ENCODE results near the gene MRPL54.

Gene MRPL54

GRCh38 chr19:3768015-3768747 is 5.7 kb downstream of the MRPL54 start:
- no peak for DNase-seq (ENCODE audit: extremely low read depth in 1 of 2, low read depth in 1 of 2)

DNA sequence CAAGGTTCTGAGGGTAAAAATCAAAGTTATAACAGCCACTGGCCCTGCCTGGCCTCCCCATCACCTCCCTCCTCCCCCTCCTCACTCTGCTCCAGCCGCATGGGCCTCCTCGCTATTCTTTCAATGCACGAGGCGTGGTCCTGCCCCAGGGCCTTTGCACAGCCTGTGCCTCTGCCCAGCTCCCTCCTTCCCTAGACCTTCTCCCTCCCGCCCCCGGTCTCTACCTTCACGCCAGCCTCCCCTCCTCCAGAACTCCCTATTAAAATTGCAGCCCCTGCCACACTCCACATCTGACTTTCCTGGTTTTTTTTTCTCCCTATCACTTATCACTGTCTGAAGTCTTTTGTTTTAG is 6.2 kb downstream of the MRPL54 start:
- DNase-seq (ENCODE audit: extremely low read depth in 1 of 2, low read depth in 1 of 2), result no peak

GRCh38 chr19:3769494-3769893 is 7.0 kb downstream of the MRPL54 start:
- no peak for DNase-seq (ENCODE audit: extremely low read depth in 1 of 2, low read depth in 1 of 2)

DNA sequence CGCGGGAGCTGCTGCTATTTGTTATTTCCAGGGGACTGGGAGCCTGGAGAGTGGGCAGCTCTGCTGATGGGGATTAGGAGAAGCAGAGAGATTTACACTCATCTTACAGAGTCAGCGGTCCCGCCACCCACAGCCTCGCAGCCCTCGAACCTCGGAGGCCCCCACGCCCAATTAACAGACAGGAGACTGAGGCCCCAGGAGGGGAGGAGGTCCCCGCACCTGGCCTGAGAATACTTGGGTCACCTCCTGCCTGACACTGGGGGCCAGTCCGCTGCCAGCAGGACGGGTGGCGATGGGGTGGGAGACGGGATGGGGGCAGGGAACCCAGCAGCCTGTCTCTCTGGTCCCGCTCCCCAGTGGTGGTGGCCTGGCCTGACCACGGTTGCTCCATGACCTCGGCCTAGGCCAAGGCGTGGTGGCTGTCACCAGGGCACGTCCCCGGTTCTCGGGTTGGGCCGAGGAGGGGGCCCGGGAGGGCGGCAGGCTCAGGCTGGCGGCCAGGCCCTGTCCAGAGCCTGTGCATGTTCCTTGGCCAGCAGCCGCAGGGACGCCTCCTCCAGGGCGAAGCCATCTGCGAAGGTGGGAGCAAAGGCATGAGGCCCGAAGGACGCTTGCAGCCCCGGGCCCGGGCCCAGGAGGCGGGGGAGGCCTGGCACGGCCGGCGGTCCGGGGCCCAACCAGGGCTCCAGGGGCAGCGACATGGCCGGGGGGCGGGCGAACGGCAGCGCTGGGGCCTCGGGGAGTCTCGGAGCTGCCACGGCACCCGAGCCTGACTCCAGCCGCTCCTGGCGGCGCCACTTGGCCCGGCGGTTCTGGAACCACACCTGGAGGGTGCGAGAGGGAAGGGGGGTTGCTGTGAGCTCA is 7.9 kb downstream of the MRPL54 start:
- DNase-seq (ENCODE audit: extremely low read depth in 1 of 2, low read depth in 1 of 2), result no peak

- DNase-seq (ENCODE audit: extremely low read depth in 1 of 2, low read depth in 1 of 2), result no peak
Measured at GRCh38 chr19:3771000-3771905, 8.8 kb downstream of the MRPL54 start.

DNA sequence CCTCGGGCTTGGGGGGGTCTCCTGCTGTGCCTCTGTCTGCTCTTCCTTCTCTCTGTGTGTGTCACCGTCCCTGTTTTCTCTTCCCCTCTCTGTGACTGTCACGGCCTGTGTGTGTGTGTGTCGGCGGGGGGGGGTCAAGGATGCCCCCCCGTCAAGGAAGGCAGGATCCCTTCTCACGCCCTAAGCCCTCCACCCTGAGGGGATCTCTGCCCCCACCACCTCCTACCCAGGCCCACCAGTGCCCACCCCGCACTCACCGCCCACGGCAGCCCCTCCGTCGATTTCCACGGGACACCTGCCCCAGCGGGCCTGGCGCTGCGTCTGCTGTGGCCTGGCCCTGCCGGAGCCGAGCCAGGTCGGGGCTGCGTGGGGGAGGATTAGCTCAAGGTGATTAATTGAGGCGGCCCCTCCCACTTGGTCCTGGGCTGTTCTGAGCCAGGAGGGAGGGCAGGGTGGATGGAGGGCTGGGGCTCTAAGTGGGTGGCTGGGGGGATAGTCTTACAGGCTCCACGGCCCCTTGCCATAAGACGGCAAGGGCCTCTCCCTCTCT is 9.5 kb downstream of the MRPL54 start, which contains the start of gene RAX2:
Gene RAX2, minus strand, starts transcription at position 323 of the 550 bp plus-strand sequence. CDS start 486 bp downstream, outside the sequence.
- no peak for DNase-seq (ENCODE audit: extremely low read depth in 1 of 2, low read depth in 1 of 2)

DNA sequence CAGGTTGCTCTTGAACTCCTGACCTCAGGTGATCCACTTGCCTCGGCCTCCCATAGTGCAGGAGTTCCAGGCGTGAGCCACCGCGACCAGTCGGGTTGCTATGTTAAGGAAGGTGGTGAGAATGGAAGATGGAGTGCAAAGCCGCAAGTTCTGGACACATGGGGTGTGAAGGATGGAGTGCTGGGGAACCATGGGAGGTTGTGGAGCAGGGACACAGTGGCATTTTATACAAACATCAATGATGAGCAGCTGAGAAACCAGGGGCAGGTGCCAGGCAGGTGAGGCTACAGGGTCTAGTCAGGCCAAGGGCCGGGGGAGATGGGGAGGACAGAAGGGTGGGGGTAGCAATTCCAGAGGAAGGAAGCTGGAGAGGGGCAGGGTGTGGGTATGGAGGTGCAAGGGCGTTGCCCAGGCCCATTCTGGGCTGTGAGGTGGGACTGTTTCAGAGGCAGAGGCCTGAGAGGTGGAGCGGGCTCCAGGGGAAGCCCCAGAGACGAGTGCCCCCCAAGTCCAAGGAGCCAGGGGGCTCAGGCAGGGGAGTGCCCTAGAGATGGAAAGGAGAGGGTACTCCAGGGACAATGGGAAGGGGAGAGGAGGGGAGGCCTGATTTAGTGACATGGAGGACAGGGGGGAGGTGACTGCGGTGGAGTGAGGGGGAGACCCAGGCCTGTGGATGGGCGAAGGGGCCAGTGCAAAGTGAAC is 11.5 kb downstream of the MRPL54 start:
- no peak for DNase-seq (ENCODE audit: extremely low read depth in 1 of 2, low read depth in 1 of 2)

- DNase-seq (ENCODE audit: extremely low read depth in 1 of 2, low read depth in 1 of 2), result no peak
Measured at GRCh38 chr19:3774621-3775373, 12.3 kb downstream of the MRPL54 start.

DNA sequence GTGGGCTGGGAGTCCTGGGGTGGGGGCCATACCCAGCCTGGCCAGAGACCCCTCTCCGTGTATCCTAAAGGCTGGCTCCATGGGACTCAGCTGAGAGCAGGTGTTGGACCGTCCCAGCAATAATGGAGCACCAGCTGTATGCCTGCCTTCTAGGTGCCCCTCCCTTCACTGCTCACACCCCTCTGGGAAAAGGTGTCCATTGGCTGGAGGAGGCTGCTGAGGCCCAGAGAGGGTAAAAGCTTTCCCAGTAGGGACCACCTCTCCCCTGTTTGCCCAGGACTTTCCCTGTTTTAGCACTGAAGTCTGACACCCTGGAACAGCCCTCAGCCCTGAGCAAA is 12.9 kb downstream of the MRPL54 start:
- DNase-seq (ENCODE audit: extremely low read depth in 1 of 2, low read depth in 1 of 2), result no peak

GRCh38 chr19:3775831-3776230 is 13.3 kb downstream of the MRPL54 start:
- DNase-seq (ENCODE audit: extremely low read depth in 1 of 2, low read depth in 1 of 2), result no peak

DNA sequence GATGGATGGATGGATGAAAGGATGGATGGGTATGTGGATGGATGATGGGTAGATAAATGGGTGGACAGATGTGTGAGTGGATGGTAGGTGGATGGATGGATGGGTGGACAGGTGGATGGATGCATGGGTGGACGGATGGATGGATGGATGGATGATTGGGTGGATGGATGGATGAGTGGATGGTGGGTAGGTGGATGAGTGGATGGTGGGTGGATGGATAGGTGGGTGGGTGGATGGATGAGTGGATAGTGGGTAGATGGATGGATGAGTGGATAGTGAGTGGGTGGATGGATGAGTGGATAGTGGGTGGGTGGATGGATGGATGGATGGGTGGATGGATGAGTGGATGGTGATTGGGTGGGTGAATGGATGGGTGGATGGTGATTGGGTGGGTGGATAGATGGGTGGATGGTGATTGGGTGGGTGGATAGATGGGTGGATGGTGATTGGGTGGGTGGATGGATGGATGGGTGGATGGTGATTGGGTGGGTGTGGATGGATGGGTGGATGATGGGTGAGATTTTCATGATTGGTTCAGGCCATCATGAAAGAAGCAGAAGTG is 14.1 kb downstream of the MRPL54 start:
- DNase-seq (ENCODE audit: extremely low read depth in 1 of 2, low read depth in 1 of 2), result no peak

- DNase-seq (ENCODE audit: extremely low read depth in 1 of 2, low read depth in 1 of 2), result no peak
Measured at GRCh38 chr19:3778104-3778867, 15.8 kb downstream of the MRPL54 start.

DNA sequence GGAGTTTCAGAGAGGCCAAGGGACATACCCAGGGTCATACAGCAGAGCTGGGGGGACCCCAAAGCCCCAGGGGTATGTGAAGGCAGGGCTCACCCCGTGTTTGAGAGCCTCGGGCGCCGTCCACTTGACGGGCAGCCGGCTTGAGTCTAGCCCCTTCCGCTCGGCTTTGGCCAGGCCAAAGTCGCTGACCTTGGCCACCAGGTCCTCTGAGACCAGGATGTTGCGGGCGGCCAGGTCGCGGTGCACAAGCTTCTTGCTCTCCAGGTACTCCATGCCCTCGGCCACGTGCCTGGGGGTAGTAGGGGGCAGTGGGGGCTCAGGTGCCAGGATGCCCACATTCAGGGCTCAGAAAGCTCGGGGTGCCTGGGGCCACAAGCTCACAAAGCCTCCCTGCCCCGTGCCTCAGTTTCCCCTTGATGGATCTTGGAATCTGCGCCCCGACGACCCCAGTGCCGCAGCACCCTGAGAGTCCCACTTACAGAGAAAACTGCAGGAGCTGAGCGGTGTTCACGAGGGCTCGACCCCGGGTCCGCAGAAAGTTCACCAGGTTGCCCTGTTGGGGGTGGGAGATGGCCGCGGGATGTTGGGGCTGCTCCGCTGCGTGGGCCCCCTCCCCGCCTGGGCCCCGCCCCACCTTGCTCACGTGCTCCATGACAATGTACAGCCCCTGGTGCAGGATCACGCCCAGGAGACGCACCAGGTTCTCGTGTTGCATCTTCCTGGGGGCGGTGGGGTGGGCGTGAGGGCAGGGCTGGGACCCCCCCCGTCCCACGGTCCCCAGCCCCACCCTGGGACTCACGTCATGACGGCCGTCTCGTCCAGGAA is 16.6 kb downstream of the MRPL54 start:
- no peak for DNase-seq (ENCODE audit: extremely low read depth in 1 of 2, low read depth in 1 of 2)

DNA sequence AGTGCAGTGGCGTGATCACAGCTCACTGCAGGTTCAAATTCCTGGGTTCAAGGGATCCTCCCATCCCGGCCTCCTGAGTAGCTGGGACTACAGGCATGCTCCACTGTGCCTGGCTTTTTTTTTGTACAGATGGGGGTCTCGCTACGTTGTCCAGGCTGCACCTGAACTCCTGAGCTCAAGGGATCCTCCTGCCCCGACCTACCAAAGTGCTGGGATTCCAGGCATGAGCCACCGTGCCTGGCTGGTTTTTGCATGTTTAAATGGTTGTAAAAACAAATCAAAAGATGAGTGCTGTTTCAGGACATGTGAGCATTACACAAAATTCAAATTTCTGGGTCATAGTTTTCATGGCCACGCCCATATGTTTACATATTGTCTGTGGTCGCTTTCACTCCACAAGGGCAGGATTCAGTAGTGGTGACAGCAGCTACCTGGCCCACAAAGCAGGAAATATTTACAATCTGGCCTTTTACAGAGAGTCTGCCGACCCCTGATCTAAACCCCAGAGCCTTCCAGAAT is 18.4 kb downstream of the MRPL54 start:
- no peak for DNase-seq (ENCODE audit: extremely low read depth in 1 of 2, low read depth in 1 of 2)

DNA sequence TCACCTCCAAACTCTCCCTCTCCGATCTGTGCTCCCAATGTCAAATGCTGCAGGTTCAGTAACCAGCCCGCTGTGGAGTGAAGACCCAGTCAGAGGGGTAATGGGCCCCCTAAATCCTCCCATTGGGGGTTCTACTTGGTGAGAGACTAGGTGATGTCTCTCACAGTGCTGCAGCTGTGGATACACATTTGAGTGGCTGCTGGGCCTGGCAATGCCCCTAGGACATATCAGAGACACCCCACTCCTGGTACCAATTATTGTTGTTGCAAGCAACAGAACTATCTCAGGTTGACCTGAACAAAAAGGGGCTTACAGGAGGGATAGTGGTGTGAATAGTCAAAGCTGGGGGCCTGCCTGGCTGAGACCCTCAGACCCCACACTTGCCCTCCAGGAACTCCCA is 19.1 kb downstream of the MRPL54 start:
- no peak for DNase-seq (ENCODE audit: extremely low read depth in 1 of 2, low read depth in 1 of 2)

DNA sequence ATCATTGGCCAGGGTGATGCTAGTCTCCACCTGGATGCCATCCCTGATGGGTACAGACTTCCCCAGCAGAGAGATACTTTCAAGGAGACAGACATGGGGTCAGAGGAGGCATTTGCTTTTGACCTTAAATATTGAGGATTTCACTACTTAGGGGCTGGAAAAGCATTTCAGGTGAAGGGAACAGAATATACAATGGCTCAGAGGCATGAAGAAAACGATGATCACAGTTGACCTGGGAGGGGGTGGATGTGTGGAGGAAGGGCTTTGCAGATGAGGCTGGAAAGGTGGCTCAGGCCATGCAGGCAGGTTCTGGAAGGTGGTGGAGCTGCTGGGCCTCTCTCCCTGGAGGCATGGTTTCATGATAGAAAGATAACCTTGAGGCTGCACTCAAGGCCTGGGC is 19.8 kb downstream of the MRPL54 start:
- DNase-seq (ENCODE audit: extremely low read depth in 1 of 2, low read depth in 1 of 2), result no peak

- DNase-seq (ENCODE audit: extremely low read depth in 1 of 2, low read depth in 1 of 2), result no peak
Measured at GRCh38 chr19:3782903-3783302, 20.4 kb downstream of the MRPL54 start.

Measured in stimulated activated CD8-positive, alpha-beta memory T cell treated with anti-CD3 and anti-CD28 coated beads, Interleukin-7, amount 100 ng/mL, for 48 hours (primary cell).